ENCODE results near the gene SLC39A10.
"Not testable (repeated sequence)": the region's sequence is repeated elsewhere in the genome, so short reads cannot be mapped to it uniquely, and the experiment has no call there.

SLC39A10 gene

DNA sequence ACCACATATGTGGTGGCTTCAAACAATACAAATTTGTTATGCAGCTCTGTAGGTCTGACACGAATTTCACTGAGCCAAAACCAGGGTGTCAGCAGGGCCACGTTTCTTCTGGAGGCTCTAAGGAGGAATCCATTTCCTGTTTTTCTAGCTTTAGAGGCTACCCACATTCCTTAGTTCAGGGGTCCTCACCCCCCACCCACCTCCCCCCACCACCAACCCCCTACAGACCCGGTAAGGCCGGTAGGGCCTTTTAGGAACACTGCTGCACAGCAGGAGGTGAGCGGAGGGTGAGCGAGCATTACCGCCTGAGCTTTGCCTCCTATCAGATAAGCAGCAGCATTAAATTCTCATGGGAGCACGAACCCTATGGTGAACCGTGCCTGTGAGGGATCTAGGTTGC is 10.6 kb upstream of the SLC39A10 start:
- no peak for DNase-seq (ENCODE audit: low read depth)

DNA sequence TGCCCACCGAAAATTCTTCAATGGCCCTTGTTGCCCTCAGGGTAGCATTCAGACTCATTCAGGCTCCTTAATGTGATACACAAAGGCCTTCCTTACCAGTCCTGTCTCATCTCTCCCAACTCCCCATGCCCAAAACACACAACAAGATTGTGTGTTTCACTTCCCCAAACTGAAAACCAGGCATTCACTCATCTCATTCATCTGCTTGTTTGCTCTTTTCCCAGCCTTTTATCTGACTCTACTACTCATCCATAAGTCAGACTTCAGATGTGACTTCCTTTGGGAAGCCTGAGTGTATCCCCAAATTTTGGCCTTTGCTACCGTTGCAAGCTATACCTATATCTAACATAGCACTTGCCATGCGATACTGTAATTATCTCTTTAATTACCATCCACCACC is 9.7 kb upstream of the SLC39A10 start:
- DNase-seq (ENCODE audit: low read depth) = no peak

DNA sequence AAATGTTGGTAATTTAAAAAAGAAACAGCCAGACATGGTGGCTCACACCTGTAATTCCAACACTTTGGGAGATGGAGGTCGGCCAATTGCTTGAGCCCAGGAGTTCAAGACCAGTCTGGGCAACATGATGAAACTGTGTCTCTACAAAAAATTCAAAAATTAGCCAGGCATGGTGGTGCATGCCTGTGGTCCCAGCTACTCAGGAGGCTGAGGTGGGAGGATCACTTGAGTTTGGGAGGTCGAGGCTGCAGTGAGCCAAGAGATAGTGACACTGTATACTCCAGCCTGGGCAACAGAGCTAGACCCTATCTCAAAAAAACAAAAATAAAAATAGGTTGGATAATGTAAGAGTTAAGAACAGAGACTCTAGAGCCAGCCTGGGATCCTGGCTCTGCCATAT is 8.7 kb upstream of the SLC39A10 start:
- not testable (repeated sequence) for DNase-seq (ENCODE audit: low read depth)

DNA sequence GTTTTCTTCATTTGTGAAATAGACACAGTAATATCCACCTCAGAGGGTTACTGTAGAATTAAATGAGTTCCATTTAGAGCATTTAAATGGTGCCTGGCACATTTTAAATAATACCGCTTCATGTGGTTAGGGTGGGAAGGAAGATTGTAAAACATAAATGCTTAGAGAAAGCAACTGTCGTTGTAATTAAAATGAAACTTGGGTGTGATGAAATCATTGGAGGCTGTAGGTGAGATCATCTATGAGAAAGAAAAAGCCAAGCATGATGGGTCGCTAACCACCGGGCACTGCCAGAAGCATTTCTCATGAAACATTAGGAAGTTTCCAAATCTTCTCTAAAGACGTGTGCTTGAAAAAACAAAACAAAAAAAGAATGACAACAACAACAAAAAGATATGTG is 8.2 kb upstream of the SLC39A10 start:
- no peak for DNase-seq (ENCODE audit: low read depth)

DNA sequence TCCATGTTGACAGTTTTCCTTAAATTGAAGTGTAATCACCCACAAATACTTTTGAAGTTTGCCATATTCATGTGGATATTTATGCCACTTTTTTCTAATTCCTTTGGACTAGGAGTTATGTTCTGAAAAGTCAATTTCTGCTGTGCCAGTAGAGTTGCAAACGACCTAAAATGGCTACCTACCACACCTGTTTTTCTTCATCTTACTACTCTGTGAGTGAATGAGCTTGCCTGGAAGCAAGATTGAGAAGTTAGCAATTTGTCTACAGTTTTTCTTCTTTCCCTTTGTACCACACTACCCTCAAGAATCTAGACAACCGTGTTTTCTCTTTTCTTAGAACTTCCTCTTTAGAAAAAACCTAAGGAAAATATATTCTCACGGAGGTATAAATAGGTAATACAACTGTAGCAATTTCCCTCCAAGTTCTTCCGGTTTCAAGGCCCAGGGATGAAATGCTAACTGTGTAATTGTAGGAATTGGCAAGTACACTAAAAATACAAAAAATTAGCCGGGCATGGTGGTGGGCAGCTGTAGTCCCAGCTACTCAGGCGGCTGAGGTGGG is 7.3 kb upstream of the SLC39A10 start:
- no peak for DNase-seq (ENCODE audit: low read depth)

DNA sequence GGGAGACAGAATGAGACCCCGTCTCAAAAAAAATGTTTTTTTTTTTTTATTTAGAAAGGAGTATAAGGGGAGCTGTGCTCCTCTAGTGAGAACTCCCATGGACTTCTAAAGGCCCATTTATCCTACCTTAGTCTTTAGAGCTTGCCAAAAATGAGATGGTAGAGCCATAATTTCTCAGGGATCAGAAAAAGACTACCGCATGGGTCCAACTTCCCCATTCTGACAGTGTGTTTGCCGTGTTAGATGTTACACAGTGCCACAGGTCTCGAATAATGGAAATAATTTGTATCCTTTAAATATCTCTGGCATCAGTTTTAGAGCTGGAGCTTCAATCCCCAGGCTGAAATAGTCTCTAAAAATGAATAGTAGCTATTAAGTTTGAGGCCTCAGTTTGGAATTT is 6.0 kb upstream of the SLC39A10 start:
- no peak for DNase-seq (ENCODE audit: low read depth)

DNA sequence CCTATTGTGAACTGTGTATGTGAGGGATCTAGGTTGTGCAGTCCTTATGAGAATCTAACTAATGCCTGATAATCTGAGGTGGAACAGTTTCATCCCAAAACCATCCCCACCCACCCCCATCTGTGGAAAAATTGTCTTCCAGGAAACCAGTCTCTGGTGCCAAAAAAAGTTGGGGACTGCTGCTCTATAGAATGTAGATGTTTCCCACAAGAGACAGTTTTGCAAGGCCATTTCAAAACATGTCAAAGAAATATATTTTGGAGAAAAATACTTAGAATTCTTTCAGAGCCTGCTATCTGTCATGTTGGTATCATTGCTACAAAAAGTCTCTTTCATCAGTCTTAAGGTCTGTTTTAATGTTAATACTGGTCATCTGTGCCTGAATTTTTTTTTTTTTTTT is 4.1 kb upstream of the SLC39A10 start:
- no peak for DNase-seq (ENCODE audit: low read depth)

DNA sequence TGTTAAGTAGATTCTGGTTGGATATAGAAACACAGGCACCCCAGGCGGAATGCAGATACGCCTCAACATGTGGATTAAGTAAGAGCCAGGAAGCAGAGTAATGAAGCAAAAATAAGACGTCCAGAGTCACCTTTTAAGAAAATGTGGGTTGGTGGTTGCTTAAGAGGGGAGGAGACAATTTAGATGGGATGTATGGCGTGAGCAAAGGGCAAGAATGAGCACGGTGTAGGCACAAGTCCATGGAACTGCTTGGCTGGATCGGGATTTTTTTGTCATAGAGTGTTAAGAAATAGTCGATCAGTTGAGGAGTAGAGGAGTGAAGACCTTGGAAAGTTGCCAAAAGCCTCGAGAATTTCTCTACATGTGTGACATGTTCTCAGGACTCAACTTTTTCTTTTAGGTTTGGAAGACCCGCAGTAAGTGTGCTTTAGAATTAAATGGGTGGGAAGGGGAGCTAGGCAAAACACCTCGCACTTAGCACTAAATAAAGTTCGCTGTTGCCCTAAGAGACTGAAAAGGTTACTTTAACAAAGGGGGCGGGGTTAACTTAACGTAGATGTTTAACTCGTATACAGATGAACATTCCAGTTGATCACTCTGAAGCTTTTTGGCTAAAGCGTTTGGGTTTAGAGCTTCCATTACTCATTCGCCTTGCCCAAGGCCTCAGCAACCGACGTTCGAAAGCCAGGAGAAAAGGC is 716 bp upstream of the SLC39A10 start:
- no peak for DNase-seq (ENCODE audit: low read depth)

DNA sequence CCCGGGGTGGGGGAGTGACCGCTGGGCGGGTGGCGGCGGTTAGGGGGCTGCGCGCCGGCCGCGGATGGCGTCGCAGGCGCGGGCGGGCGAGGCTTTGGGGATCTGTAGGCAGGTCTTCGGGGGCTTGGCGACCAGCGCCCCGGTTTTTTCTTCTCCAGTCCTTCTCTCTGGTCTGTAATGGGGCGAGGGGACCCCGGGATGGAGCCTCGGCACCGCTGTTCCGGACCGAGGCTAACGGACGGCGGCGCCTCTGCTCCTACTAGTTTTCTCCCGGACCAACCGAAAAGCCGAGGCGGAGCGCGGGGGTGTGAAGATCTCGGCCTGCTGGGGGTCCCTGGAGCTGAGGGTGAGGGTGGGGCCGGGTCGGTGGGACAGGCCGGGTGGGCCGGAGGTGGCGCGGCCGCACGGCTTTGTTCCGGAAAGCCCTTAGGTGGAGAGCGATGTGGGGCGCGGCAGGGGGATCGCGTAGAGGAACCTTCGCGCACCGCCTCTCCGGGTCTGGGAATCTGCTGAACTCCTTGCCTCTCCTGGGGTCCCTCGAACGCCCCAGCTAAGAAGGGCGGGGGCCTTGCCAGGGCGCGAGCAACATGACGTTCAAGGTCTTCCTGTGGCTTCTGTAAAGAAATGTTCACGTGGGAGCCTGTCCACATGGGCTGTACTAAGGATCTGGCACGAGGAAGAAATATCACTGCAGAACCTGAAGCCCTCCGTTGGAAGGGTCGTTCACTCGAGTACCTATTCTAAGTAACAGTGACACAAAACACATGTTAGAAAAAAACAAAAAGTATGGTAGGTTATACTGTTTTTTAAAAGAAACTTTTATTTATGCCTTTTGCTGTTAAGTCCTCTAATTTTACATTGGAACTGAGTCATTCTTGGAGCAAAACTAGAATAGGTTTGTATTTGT is 861 bp downstream of the SLC39A10 start:
- DNase-seq (ENCODE audit: low read depth) = peak; percentile 41

DNA sequence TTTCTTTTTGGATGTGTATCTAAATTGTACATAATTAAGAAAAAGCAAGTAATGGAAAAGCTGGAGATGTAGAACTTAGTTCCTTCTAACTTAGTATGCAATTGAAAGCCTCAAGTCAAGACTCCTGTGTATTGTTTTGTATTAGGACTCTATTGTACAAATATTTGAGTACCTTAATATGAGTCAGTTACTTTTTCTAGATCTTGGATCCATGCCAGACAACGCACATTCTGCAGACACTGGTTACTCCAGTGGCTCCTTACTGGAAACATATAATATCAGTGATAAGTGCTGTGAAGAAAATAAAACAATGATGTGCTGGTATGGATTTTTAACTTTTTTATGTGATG is 1.5 kb downstream of the SLC39A10 start:
- DNase-seq (ENCODE audit: low read depth) = no peak

DNA sequence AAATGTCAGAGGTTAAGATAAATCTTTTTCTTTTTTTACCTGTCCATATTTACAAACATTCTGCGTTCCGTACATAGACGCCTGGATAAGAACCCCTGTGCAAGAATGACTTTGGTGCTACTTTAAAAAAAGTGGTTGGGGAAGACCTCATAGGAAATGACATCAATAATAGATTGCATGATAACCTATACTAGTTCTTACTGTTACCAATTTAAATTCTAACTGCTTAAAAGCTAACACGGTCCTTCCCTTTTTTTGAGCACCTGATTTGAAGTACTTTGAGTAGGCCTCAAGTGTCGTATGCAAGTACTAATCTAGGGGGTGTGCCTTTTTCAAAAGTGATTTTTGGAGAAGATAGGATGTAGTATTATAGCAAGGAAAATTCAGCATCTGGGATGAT is 2.1 kb downstream of the SLC39A10 start:
- no peak for DNase-seq (ENCODE audit: low read depth)

DNA sequence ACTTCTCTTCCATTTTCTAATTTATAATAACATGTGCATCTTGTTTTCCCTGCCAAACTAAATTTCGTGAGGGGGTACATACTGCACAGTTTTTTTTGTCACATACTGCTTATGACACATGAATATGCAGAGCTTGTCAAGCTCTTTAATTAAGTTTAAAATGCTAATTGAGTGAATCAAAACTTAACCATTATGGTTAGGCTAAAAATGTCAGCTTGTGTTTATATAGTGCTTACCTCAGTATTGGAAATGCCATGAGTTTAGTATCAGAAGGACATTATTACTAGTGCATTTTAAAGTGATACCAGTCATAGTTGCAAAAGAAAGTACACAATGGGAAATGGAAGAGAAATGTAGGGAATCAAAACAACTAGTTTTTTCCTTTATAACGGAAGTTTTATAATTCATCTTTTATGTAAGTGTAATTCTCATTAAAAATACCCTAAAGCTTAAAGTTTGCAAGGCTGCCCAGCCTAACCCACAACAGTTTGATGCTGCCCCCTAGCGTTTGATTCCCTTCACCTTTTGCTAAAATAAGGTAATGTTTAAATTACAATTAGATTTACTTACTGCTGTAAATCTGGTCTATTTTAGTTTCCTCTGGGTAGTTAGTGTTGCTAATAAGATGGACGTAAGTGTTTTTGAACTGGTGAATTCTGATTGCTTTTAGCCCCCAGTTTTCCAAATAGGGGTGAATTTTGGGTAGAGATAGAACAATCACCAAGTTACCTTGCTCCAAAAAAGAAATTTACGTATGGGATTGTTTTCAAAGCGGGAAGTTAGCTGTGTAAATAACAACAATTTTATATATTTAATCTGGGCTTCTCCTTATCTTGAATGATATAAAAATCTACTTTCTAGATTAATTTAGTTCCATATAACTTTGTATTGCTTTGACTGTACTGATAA is 3.2 kb downstream of the SLC39A10 start:
- peak; percentile 50 for DNase-seq (ENCODE audit: low read depth)

DNA sequence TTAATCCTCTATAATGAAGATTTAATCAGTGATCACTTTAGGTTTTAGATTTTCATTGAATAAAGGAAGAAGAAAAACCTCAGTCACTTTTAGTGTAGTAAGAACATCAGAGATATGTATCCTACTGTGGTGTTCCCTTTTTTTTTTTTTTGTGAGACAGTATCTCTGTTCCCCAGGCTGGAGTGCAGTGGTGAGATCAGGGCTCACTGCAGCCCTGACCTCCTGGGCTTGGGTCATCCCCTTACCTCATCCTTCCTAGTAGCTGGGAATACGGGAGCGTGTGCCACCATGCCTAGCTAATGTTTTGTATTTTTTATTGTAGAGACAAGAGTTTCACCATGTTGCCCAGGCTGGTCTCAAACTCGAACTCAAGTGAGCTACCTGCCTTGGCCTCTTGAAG is 5.1 kb downstream of the SLC39A10 start:
- DNase-seq (ENCODE audit: low read depth) = no peak

DNA sequence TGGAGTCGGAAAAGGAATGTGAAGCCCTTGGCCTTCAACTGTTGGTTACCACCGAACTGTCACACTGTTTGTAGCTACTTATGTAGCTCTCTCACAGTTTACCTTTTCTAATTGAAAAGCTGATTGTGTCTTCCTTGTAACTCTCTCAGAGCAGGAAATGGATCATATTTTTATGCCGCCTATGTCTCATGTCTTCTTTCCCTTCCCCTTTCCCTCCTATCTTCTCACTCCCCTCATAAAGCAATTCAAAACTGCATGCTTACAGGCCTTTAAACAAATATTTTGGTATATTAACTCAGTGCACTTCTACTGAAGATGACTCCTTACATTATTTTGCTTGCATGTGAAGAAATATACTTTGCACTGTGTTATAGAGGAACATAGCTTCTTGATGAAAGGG is 6.0 kb downstream of the SLC39A10 start:
- no peak for DNase-seq (ENCODE audit: low read depth)

DNA sequence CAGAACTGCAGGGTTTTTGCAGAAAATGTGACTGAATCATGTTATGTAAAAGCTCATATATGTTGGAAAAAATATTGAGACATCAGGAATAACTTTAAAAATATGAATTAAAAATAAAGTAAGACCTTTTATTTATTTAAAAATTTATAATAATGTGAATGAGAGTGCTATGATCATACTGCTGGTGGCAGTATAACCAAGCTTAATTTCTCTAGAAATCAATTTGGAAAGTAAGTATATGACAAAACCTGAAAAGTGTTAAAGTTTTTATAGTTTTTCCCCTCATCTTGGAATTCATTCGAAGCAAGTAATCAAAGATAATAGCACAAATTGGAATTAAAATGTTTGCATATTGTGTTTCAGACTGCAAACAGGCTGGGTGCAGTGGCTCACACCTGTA is 7.5 kb downstream of the SLC39A10 start:
- no peak for DNase-seq (ENCODE audit: low read depth)

DNA sequence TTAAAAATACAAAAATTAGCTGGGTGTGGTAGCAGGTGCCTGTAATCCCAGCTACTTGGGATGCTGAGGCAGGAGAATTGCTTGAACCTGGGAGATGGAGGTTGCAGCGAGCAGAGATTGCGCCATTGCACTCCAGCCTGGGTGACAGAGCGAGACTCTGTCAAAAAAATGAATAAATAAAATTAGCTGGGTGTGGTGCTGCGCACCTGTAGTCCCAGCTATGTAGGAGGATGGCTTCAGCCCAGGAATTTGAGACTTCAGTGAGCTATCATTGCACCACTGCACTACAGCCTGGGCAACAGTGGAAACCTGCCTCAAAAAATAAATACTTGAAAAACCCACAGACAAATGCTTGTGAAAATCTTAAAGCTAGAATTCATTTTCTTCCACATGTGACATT is 8.1 kb downstream of the SLC39A10 start:
- DNase-seq (ENCODE audit: low read depth) = not testable (repeated sequence)

DNA sequence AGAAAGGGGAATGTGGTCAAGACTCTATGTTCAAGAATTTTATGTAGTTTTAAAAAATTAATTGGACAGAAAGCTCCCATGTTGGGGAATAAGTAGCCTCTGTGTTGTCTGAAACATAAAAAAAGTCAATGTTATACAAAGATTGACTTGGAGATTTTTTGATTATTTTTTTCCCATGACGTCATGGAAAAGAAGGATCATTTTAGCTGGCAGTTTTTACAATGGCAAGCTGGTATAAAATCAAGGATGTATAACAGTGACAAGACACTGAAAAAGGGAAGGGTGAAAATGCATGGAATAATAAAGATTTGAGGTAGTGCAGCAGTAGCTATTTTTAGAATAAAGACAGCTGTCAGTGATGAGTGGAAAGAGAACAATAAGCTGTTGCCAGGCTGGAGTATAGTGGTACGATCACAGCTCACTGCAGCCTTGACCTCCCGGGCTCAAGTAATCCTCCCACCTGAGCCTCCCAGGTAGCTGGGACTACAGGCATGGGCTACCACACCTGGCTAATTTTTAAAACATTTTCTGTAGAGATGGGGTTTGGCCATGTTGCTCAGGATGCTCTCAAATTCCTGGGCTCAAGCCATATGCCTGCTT is 9.2 kb downstream of the SLC39A10 start:
- DNase-seq (ENCODE audit: low read depth) = no peak

DNA sequence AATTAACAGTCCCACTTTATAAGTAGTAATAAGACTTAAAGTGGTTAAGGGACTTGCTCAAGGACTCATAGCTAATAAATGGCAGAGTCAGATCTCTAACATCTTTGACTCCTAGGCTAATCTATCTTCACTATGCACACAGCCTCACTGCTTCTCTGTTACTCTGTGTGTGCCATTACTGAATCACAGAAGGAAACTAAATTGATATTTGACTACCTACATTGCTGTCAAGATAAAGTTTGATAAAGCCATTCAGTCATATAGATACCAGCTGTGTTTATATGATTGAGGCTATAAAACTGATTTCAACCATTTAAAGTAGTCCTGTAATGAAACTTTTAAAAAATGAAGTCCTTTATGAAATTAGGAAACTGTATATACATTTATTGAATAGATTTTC is 10.9 kb downstream of the SLC39A10 start:
- DNase-seq (ENCODE audit: low read depth) = no peak

DNA sequence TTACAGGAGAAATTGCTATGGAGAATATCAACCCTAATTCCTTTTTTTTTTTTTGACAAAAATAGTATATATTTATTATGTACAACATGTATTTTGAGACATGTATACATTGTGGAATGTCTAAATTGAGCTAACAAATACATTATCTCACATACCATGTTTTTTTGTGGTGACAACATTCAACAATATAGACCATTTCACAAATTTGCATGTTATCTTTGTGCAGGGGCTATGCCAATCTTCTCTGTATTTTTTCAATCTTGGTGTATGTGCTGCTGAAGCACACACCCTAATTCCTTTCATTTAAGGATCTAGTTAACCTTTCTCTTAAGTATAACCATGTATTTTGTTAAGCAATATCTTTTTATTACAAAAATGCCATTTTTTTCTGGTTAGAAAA is 13.2 kb downstream of the SLC39A10 start:
- no peak for DNase-seq (ENCODE audit: low read depth)

DNA sequence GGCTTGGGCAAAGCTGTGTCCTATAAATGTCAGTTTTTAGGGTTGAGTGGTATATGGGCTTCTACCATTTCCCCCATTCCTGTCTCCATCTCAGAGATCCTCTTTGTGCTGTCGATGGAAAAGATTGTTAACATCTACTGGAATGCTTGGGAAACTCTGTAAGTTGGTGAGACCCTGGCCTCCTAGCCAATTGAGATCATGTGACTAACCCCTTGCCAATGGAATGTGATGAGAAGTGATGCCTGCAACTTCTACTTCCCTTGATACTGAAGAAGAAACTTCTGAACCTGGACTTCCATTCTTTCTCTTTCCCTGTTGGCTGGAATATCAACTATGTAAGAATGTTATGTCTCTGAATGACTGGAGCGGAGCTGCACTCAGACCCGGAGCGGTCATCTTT is 14.5 kb downstream of the SLC39A10 start:
- DNase-seq (ENCODE audit: low read depth) = no peak

DNA sequence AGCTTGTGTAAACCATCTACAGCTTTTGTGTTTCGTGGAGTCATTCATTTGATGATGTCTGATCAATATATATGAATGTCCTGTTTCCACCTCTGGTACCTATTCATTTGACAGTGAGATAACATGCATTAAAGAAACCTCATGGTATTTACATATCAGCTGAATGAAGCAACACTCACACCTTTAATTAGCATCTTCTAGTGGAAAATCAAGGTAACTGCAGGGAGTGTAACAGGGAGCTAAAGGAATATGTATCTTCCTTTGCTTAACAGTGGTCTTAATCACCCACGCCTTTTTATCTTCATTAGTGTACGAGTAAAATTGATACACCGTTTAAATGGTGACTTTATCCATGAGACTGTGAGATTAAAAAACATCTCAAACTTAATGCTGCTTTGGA is 15.6 kb downstream of the SLC39A10 start:
- DNase-seq (ENCODE audit: low read depth) = no peak
